HCT116 (cell line): ENCODE measurements around the gene C20orf204. TPM values are rescaled to one million over a fixed set of nuclear protein-coding genes. Genes with fewer than 3 reads are reported as not detected.

ENCODE experiments used
- ATAC-seq: fragments of 200-7000 bp; cut with Tn5 transposase; 2 replicates; pipeline ENCODE4 v1.9.1; 2020; ENCODE audit warnings: mild to moderate bottlenecking, moderate library complexity
- BruUV-seq: library from RNA; stranded (reverse); fragments of 400-500 nt; replicated peaks from 2 replicates; lab custom pipeline; 2021; lab: Mats Ljungman, UMichigan
- CTCF ChIA-PET: fragments of 300-600 bp; sonication (Branson Sonifier 250); formaldehyde crosslinking; loops from one replicate; lab custom pipeline; 2021; ENCODE audit warnings: antibody characterized with exemption; lab: Charles Lee
- POLR2A ChIA-PET: fragments of 300-600, 350-600 bp; sonication (Branson Sonifier 250); formaldehyde crosslinking; loops from one replicate; lab custom pipeline; 2021; ENCODE audit warnings: antibody characterized with exemption; lab: Charles Lee
- RAD21 ChIA-PET, 2 experiments: fragments of 300-600 bp; sonication (Branson Sonifier 250); formaldehyde crosslinking; loops; one replicate each; lab custom pipeline; 2023; ENCODE audit warnings: low total read pairs in 2 of 2; ENCODE audit not compliant: uncharacterized antibody in 2 of 2, unreplicated experiment in 2 of 2, low non-redundant PET in 1 of 2; lab: Charles Lee
- DNase-seq: peaks from one replicate; pipeline ENCODE4 v3.0.0-alpha.2; 2010; ENCODE audit warnings: low read depth, low spot score
- H2AFZ ChIP-seq: fragments of 200-600 bp; shearing (Covaris generic), sonication (generic); 2 replicates; pipeline ENCODE4 v1.6.1; 2017; ENCODE audit warnings: low read depth, mixed run types, mixed read lengths, antibody characterized with exemption, low read length; ENCODE audit not compliant: poor library complexity, severe bottlenecking
- H3K27ac ChIP-seq: 2 replicates; pipeline ENCODE4 v1.5.1; 2012; ENCODE audit warnings: low read depth, low read length
- H3K27me3 ChIP-seq: fragments of 200-600 bp; sonication (generic); 2 replicates; pipeline ENCODE4 v1.6.1; 2016; ENCODE audit warnings: mixed run types, low read length, mixed read lengths; ENCODE audit not compliant: insufficient read depth
- H3K36me3 ChIP-seq, 2 experiments: fragments of 200-500 bp in 1 of 2; fragments of 200-600 bp in 1 of 2; sonication (Bioruptor generic) in 1 of 2; sonication (generic) in 1 of 2; 2 replicates each; pipeline versions ENCODE4 v1.5.1 to v1.6.1; 2014 to 2016; ENCODE audit warnings: low read length in 2 of 2, inconsistent platforms in 1 of 2, mixed read lengths in 1 of 2, mixed run types in 1 of 2; ENCODE audit not compliant: insufficient read depth in 2 of 2, control insufficient read depth in 1 of 2
- H3K4me1 ChIP-seq, 2 experiments: fragments of 200-600 bp in 1 of 2; sonication (generic) in 1 of 2; 2 replicates each; pipeline versions ENCODE4 v1.5.1 to v1.6.1; 2012 to 2017; ENCODE audit warnings: low read length in 2 of 2, inconsistent platforms in 1 of 2, mild to moderate bottlenecking in 1 of 2, mixed read lengths in 1 of 2, mixed run types in 1 of 2, moderate library complexity in 1 of 2; ENCODE audit not compliant: insufficient read depth in 2 of 2, control insufficient read depth in 1 of 2
- H3K4me2 ChIP-seq: fragments of 200-600 bp; sonication (generic); 2 replicates; pipeline ENCODE4 v1.6.1; 2017; ENCODE audit warnings: mixed run types, low read length, mixed read lengths
- H3K4me3 ChIP-seq, 2 experiments: fragments of 200-600 bp in 1 of 2; sonication (generic) in 1 of 2; replicated peaks in 1 of 2; 2 replicates each; pipeline ENCODE4 v1.5.1; 2011 to 2016; ENCODE audit warnings: low read length in 2 of 2, control low read depth in 1 of 2, low read depth in 1 of 2, mild to moderate bottlenecking in 1 of 2, mixed read lengths in 1 of 2, mixed run types in 1 of 2
- H3K79me2 ChIP-seq: fragments of 200-600 bp; sonication (generic); 2 replicates; pipeline ENCODE4 v1.6.1; 2017; ENCODE audit warnings: mild to moderate bottlenecking, mixed run types, low read length, moderate library complexity, mixed read lengths; ENCODE audit not compliant: insufficient read depth
- H3K9ac ChIP-seq: fragments of 200-600 bp; sonication (generic); 2 replicates; pipeline ENCODE4 v1.6.1; 2016; ENCODE audit warnings: low read length, mixed read lengths
- H3K9me2 ChIP-seq: fragments of 200-600 bp; sonication (generic), shearing (Covaris generic); 2 replicates; pipeline ENCODE4 v1.6.1; 2017; ENCODE audit warnings: mixed run types, mild to moderate bottlenecking, moderate library complexity; ENCODE audit not compliant: insufficient read depth
- H3K9me3 ChIP-seq, 2 experiments: fragments of 200-500 bp in 1 of 2; fragments of 200-600 bp in 1 of 2; sonication (Bioruptor generic) in 1 of 2; sonication (generic) in 1 of 2; 2 replicates each; pipeline ENCODE4 v1.6.1; 2014 to 2017; ENCODE audit warnings: low read length in 2 of 2, mixed read lengths in 2 of 2, inconsistent platforms in 1 of 2, low read depth in 1 of 2, mild to moderate bottlenecking in 1 of 2, mixed run types in 1 of 2, moderate library complexity in 1 of 2; ENCODE audit not compliant: control insufficient read depth in 1 of 2, insufficient read depth in 1 of 2
- H4K20me1 ChIP-seq: fragments of 200-600 bp; sonication (generic), shearing (Covaris generic); 2 replicates; pipeline ENCODE4 v1.6.1; 2017; ENCODE audit warnings: mixed run types, mild to moderate bottlenecking, moderate library complexity; ENCODE audit not compliant: insufficient read depth
- ATF3 ChIP-seq: IDR thresholded peaks from 2 replicates; pipeline ENCODE4 v1.6.1; 2012
- CEBPB ChIP-seq: IDR thresholded peaks from 2 replicates; pipeline ENCODE4 v1.6.1; 2012; ENCODE audit warnings: low read depth
- CTCF ChIP-seq, 3 experiments: fragments of 200-600 bp in 1 of 3; sonication (generic) in 1 of 3; IDR thresholded peaks in 2 of 3; conservative IDR thresholded peaks in 1 of 3; 2 replicates each; pipeline ENCODE4 v1.5.1; 2012 to 2017; ENCODE audit warnings: low read depth in 2 of 3, low read length in 2 of 3, antibody characterized with exemption in 1 of 3, borderline replicate concordance in 1 of 3, control low read depth in 1 of 3, mild to moderate bottlenecking in 1 of 3, mixed read lengths in 1 of 3, mixed run types in 1 of 3, moderate library complexity in 1 of 3; ENCODE audit not compliant: insufficient read depth in 1 of 3
- JUND ChIP-seq: IDR thresholded peaks from 2 replicates; pipeline ENCODE4 v1.6.1; 2012
- MAX ChIP-seq: IDR thresholded peaks from 2 replicates; pipeline ENCODE4 v1.6.1; 2012
- RAD21 ChIP-seq: IDR thresholded peaks from 2 replicates; pipeline ENCODE4 v1.6.1; 2012; ENCODE audit warnings: low read depth, mild to moderate bottlenecking
- SIN3A ChIP-seq: IDR thresholded peaks from 2 replicates; pipeline ENCODE4 v1.6.1; 2012; ENCODE audit warnings: low read depth
- TCF7L2 ChIP-seq: IDR thresholded peaks from 2 replicates; pipeline ENCODE4 v1.7.0; 2011; ENCODE audit warnings: borderline replicate concordance, inconsistent platforms; ENCODE audit not compliant: insufficient read depth, insufficient read length; ENCODE audit errors: extremely low read depth
- YY1 ChIP-seq: IDR thresholded peaks from 2 replicates; pipeline ENCODE4 v1.6.1; 2011; ENCODE audit warnings: low read length, low read depth, moderate library complexity, mild to moderate bottlenecking; ENCODE audit not compliant: insufficient replicate concordance; ENCODE audit errors: extremely low read depth
- intact Hi-C: fragments of 100-400 bp; cut with micrococcal nuclease; formaldehyde crosslinking; loops from 2 replicates; pipeline ENCODE4 v1.10.0; 2022
- total RNA-seq: library from RNA; stranded (reverse); gene quantifications from one replicate; pipeline ENCODE4 v1.2.1, GENCODE V29; 2021; ENCODE audit not compliant: unreplicated experiment
- TF ChIP-seq, protein P1 (sequence below): IDR thresholded peaks from 2 replicates; pipeline ENCODE4 v1.6.1; 2011; ENCODE audit warnings: mild to moderate bottlenecking, low read length, moderate library complexity; ENCODE audit not compliant: insufficient replicate concordance; ENCODE audit errors: extremely low read depth
- TF ChIP-seq, protein P2 (sequence below): IDR thresholded peaks from 2 replicates; pipeline ENCODE4 v1.6.1; 2012; ENCODE audit warnings: low read depth

C20orf204 gene
- total RNA-seq, 1 experiment from 2014 or later: 2.5 TPM

DNA sequence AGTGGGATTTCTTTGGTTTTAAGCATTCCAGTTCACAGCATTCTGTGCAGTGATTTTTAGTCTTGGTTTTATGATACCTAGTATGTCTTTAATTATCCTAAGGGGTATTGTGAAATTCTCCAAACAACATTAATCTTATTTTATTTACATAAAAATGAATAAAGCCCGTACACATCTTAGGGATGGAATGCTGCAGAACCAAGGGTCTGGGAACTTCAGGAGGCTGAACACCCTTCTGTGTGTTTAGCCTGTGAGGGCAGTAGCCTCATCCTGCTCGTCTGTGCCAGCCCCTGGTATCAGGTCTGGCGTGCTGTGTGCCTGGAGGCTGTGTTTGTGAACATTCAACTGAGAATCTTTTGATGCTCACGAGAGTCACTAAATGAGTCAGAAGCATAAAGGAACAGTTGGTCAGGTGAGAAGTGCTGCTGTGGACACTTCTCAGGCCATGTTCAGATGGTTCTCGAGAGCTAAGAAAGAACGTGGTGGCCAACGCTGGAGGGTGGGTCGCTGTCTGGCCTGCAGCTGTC lies 25.2 kb upstream of the C20orf204 start:
- ATAC-seq (no peak), DNase-seq (no peak)
- Histone ChIP-seq H3K4me1 (no peaks in the 10 kb centered on the region), H2AFZ (no peak overlapping the region), H3K9me2 (no peaks in the 10 kb centered on the region), H3K79me2 (peaks cover 27% of the 10 kb centered on the region), H3K27me3 (no peaks in the 10 kb centered on the region), H4K20me1 (no peaks in the 10 kb centered on the region), H3K4me3 (no peak overlapping the region), H3K36me3 (peaks cover 31 to 59% of the 10 kb centered on the region in 2 experiments)
- POLR2A ChIA-PET: no interaction called here
- CTCF ChIA-PET: no interaction called here
- intact Hi-C loops: no loop called here
- TF ChIP-seq, protein P1, sequence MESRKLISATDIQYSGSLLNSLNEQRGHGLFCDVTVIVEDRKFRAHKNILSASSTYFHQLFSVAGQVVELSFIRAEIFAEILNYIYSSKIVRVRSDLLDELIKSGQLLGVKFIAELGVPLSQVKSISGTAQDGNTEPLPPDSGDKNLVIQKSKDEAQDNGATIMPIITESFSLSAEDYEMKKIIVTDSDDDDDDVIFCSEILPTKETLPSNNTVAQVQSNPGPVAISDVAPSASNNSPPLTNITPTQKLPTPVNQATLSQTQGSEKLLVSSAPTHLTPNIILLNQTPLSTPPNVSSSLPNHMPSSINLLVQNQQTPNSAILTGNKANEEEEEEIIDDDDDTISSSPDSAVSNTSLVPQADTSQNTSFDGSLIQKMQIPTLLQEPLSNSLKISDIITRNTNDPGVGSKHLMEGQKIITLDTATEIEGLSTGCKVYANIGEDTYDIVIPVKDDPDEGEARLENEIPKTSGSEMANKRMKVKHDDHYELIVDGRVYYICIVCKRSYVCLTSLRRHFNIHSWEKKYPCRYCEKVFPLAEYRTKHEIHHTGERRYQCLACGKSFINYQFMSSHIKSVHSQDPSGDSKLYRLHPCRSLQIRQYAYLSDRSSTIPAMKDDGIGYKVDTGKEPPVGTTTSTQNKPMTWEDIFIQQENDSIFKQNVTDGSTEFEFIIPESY: no peak
- TF ChIP-seq ATF3 (no peak), MAX (no peak), YY1 (no peak), SIN3A (no peak), JUND (no peak), RAD21 (no peak), CTCF (IDR thresholded peaks at IDR 0.05 in 2 of 3, conservative IDR thresholded peaks at IDR 0.05 in 1 of 3; ENCODE audit: borderline replicate concordance in 1 of 3, insufficient read depth in 1 of 3, low read depth in 2 of 3, low read length in 2 of 3) (no peak), TCF7L2 (no peak), CEBPB (no peak)
- TF ChIP-seq, protein P2, sequence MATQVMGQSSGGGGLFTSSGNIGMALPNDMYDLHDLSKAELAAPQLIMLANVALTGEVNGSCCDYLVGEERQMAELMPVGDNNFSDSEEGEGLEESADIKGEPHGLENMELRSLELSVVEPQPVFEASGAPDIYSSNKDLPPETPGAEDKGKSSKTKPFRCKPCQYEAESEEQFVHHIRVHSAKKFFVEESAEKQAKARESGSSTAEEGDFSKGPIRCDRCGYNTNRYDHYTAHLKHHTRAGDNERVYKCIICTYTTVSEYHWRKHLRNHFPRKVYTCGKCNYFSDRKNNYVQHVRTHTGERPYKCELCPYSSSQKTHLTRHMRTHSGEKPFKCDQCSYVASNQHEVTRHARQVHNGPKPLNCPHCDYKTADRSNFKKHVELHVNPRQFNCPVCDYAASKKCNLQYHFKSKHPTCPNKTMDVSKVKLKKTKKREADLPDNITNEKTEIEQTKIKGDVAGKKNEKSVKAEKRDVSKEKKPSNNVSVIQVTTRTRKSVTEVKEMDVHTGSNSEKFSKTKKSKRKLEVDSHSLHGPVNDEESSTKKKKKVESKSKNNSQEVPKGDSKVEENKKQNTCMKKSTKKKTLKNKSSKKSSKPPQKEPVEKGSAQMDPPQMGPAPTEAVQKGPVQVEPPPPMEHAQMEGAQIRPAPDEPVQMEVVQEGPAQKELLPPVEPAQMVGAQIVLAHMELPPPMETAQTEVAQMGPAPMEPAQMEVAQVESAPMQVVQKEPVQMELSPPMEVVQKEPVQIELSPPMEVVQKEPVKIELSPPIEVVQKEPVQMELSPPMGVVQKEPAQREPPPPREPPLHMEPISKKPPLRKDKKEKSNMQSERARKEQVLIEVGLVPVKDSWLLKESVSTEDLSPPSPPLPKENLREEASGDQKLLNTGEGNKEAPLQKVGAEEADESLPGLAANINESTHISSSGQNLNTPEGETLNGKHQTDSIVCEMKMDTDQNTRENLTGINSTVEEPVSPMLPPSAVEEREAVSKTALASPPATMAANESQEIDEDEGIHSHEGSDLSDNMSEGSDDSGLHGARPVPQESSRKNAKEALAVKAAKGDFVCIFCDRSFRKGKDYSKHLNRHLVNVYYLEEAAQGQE: no peak
- TF ChIP-seq, all 23 proteins: peak for 0
- Histone ChIP-seq H3K4me2 (no peak overlapping the region), H3K9me3 (peaks cover 3 to 7% of the 10 kb centered on the region in 2 experiments; a peak in 2 of 4 replicates), H3K9ac (no peak overlapping the region), H3K27ac (no peak overlapping the region)
- RAD21 ChIA-PET: no interaction called here
- BruUV-seq: no TSS peak
